GM12891 (cell line): Measurements from ENCODE around the gene TBL2.
"Not testable (repeated sequence)": the region's sequence is repeated elsewhere in the genome, so short reads cannot be mapped to it uniquely, and the experiment has no call there.

Source experiments
- DNase-seq: peaks from one replicate; pipeline ENCODE4 v3.0.0; 2011; ENCODE audit warnings: low spot score; ENCODE audit not compliant: insufficient read length
- FAIRE-seq: peaks from 2 replicates; lab custom pipeline; 2011; peaks lifted over from hg19 to GRCh38; lab: Jason Lieb, UNC
- PAX5 ChIP-seq: IDR thresholded peaks from 2 replicates; pipeline ENCODE4 v1.6.1; 2011; ENCODE audit warnings: low read length, moderate library complexity, mild to moderate bottlenecking; ENCODE audit not compliant: insufficient read depth, severe bottlenecking
- POLR2A ChIP-seq: IDR thresholded peaks from 2 replicates; pipeline ENCODE4 v1.6.1; 2011; ENCODE audit warnings: low read depth, low read length, control low read depth
- POLR2AphosphoS5 ChIP-seq: IDR thresholded peaks from 2 replicates; pipeline ENCODE4 v1.6.1; 2011; ENCODE audit warnings: low read depth, low read length, control low read depth
- POU2F2 ChIP-seq: IDR thresholded peaks from 2 replicates; pipeline ENCODE4 v1.6.1; 2011; ENCODE audit warnings: low read depth, mild to moderate bottlenecking, control low read depth, low read length, moderate library complexity
- SPI1 ChIP-seq: IDR thresholded peaks from 2 replicates; pipeline ENCODE4 v1.6.1; 2011; ENCODE audit warnings: low read depth, low read length, control low read depth
- TAF1 ChIP-seq: IDR thresholded peaks from 2 replicates; pipeline ENCODE4 v1.6.1; 2011; ENCODE audit warnings: low read depth, low read length, control low read depth

Gene TBL2

GRCh38 chr7:73556208-73557107, 21.9 kb downstream of the TBL2 start:
- TF ChIP-seq PAX5 (no peak), TAF1 (no peak), POLR2A (no peak), POLR2AphosphoS5 (no peak; the same call in 1 of the 2 replicates), POU2F2 (no peak), SPI1 (no peak)
- no peak for DNase-seq
- FAIRE-seq, result no peak

GRCh38 chr7:73555411-73555982, 22.9 kb downstream of the TBL2 start:
- FAIRE-seq, result no peak
- DNase-seq, result no peak
- TF ChIP-seq PAX5, result no peak
- no peak for TF ChIP-seq POLR2AphosphoS5
- TF ChIP-seq POLR2A, result no peak
- TF ChIP-seq SPI1, result no peak
- no peak for TF ChIP-seq TAF1
- no peak for TF ChIP-seq POU2F2

DNA sequence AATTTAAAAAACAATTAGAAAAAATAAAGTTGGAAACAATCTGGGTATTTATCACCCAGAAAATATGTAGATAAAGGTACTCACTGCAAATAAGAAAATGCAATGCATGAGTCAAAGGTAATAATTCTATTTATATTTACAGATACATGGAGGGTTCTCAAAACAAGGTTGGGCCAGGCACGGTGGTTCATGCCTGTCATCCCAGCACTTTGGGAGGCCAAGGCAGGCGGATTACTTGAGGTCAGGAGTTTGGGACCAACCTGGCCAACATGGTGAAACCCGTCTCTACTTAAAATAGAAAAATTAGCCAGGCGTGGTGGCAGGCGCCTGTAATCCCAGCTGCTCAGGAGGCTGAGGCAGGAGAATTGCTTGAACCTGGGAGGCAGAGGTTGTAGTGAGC, 28.3 kb downstream of the TBL2 start:
- DNase-seq, FAIRE-seq: not testable (repeated sequence)

DNA sequence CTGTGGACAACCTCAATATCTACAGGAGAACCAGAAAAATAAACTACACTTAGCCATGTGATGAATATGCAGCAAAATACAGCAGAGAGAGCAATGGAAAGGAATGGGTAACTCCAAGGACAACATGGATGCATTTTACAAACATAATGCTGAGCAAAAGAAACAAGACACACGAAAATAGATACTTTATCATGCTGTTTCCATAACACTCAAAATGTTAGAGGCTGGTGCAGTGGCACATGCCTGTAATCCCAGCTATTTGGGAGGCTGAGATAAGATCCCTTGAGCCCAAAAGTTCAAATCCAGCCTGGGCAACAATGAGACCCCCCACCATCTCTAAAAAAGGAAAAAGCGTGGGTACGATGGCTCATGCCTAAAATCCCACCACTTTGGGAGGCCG, 29.2 kb downstream of the TBL2 start:
- no peak for TF ChIP-seq POU2F2
- TF ChIP-seq SPI1, result no peak
- TF ChIP-seq PAX5, result no peak
- no peak for TF ChIP-seq POLR2AphosphoS5
- DNase-seq (no peak), FAIRE-seq (no peak)

GRCh38 chr7:73547841-73548240, 30.5 kb downstream of the TBL2 start:
- no peak for FAIRE-seq
- TF ChIP-seq POLR2AphosphoS5 (no peak), PAX5 (no peak), SPI1 (no peak), POU2F2 (no peak), TAF1 (no peak), POLR2A (no peak)
- no peak for DNase-seq

DNA sequence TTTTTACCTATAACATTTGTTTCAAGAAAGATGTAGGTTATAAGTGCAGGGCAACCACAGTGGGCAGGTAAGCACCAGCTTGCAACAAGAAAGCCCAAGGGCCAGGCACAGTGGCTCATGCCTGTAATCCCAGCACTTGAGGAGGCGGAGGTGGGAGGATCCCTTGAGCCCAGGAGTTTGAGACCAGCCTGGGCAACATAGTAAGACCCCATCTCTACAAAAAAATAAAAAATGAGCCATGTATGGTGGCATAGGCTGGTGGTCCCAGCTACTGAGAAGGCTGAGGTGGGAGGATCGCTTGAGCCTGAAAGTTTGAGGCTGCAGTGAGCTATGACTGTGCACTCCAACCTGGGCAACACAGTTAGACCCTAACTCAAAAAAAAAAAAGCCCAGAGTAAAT, 33.7 kb downstream of the TBL2 start:
- DNase-seq, result no peak
- no peak for TF ChIP-seq POU2F2
- no peak for TF ChIP-seq POLR2AphosphoS5
- TF ChIP-seq TAF1, result no peak
- TF ChIP-seq SPI1, result no peak
- TF ChIP-seq POLR2A, result no peak
- no peak for TF ChIP-seq PAX5
- FAIRE-seq, result no peak

- FAIRE-seq (no peak), DNase-seq (no peak)
- TF ChIP-seq POU2F2 (no peak), TAF1 (no peak), POLR2AphosphoS5 (no peak), POLR2A (no peak), PAX5 (peak; percentile 62)
These were observed 36.7 kb downstream of the TBL2 start for GRCh38 chr7:73541722-73542121.

- FAIRE-seq (no peak), DNase-seq (no peak)
- no peak for TF ChIP-seq POLR2A
- no peak for TF ChIP-seq PAX5
- TF ChIP-seq TAF1, result no peak
- TF ChIP-seq SPI1, result no peak
- no peak for TF ChIP-seq POU2F2
- no peak for TF ChIP-seq POLR2AphosphoS5
These were observed 38.7 kb downstream of the TBL2 start for GRCh38 chr7:73539709-73540108.

GRCh38 chr7:73538510-73538909, 39.9 kb downstream of the TBL2 start:
- not testable (repeated sequence) for FAIRE-seq, DNase-seq

GRCh38 chr7:73537051-73537450, 41.3 kb downstream of the TBL2 start:
- DNase-seq (no peak), FAIRE-seq (no peak)
- TF ChIP-seq POLR2A (no peak), TAF1 (no peak), PAX5 (no peak), POU2F2 (no peak), SPI1 (no peak), POLR2AphosphoS5 (no peak)

DNA sequence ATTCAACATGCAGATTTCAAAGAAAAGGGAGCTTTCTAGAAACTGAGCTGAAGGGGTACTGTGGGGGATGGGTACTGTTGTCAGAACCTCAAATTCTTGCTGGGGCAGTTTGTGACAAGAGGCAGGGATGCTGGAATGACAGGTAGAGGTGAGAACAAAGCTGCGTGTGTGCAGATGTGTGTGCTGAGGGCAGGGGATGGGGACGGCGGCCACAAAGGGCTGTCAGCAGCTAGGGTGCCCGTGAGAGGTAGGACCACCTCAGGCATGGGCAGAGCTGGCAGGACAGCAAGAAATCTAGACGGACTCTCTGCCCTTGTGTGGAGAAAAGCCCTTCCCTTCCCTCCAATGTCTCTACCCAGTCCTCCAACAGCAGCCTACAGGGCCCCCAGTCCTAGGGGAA, 41.9 kb downstream of the TBL2 start:
- DNase-seq (no peak), FAIRE-seq (no peak)
- TF ChIP-seq TAF1 (no peak), POU2F2 (no peak), PAX5 (no peak), POLR2AphosphoS5 (no peak), SPI1 (no peak), POLR2A (no peak)

- not testable (repeated sequence) for DNase-seq, FAIRE-seq
These were observed 42.5 kb downstream of the TBL2 start for GRCh38 chr7:73535918-73536317.
